Cerebellar nuclear complex (tissue), 1 donor: ENCODE data around the gene CADPS.
A peak's percentile ranks its signal among the peaks of the same experiment; 100 is the strongest.

Experiments used
- DNase-seq, 2 experiments: peaks; one replicate each; lab custom pipeline; 2025; lab: John Stamatoyannopoulos, UW

CADPS gene

GRCh38 chr3:62439176-62439813 lies 435.9 kb downstream of the CADPS start:
- no peak for DNase-seq

- no peak for DNase-seq
These were observed 438.4 kb downstream of the CADPS start for GRCh38 chr3:62436785-62437184.

GRCh38 chr3:62433396-62433795 lies 441.8 kb downstream of the CADPS start:
- DNase-seq: no peak

GRCh38 chr3:62421207-62421606 lies 454.0 kb downstream of the CADPS start:
- no peak for DNase-seq

- no peak for DNase-seq
These were observed 459.1 kb downstream of the CADPS start for GRCh38 chr3:62416144-62416543.

- DNase-seq: peak in 1 of 2 experiments; percentile 55
These were observed 459.9 kb downstream of the CADPS start for GRCh38 chr3:62415312-62415801.

- DNase-seq: no peak
These were observed 460.4 kb downstream of the CADPS start for GRCh38 chr3:62414786-62415185.

GRCh38 chr3:62413687-62414086 lies 461.5 kb downstream of the CADPS start:
- no peak for DNase-seq

GRCh38 chr3:62406945-62407344 lies 468.3 kb downstream of the CADPS start:
- DNase-seq: no peak

- no peak for DNase-seq
These were observed 469.6 kb downstream of the CADPS start for GRCh38 chr3:62405566-62405965.

- no peak for DNase-seq
These were observed 470.1 kb downstream of the CADPS start for GRCh38 chr3:62405135-62405534.

- DNase-seq: no peak
These were observed 470.9 kb downstream of the CADPS start for GRCh38 chr3:62404321-62404720.

- DNase-seq: no peak
These were observed 471.5 kb downstream of the CADPS start for GRCh38 chr3:62403765-62404164.

- DNase-seq: no peak
These were observed 482.5 kb downstream of the CADPS start for GRCh38 chr3:62392626-62393292.

GRCh38 chr3:62387251-62387650 lies 488.0 kb downstream of the CADPS start:
- no peak for DNase-seq

- no peak for DNase-seq
These were observed 495.9 kb downstream of the CADPS start for GRCh38 chr3:62379321-62379798.

GRCh38 chr3:62378921-62379320 lies 496.3 kb downstream of the CADPS start:
- no peak for DNase-seq

GRCh38 chr3:62378311-62378789 lies 496.9 kb downstream of the CADPS start:
- DNase-seq: no peak

- DNase-seq: no peak
These were observed 498.0 kb downstream of the CADPS start for GRCh38 chr3:62376906-62377877.

GRCh38 chr3:62376454-62376720 lies 498.8 kb downstream of the CADPS start:
- DNase-seq: no peak

- no peak for DNase-seq
These were observed 499.4 kb downstream of the CADPS start for GRCh38 chr3:62375655-62376453.
